Measurements from ENCODE around the gene MLANA.

MLANA gene, protein sequence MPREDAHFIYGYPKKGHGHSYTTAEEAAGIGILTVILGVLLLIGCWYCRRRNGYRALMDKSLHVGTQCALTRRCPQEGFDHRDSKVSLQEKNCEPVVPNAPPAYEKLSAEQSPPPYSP

DNA sequence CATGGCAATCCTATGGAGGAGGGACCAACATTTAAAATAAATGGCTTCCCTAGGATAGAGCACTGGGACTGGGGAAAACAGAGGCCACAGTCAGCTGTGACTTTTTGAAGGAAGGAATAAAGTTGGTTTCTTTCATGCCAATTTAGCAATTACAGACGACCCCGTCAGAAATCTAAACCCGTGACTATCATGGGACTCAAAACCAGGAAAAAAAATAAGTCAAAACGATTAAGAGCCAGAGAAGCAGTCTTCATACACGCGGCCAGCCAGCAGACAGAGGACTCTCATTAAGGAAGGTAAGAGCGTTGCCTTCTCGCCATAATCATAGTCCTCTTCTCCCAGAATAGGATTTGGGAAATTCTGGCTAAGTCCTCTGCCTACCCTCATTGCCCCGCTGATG lies at the start of gene MLANA:
MLANA (plus strand) TSS at position 249 of the 400 bp plus-strand sequence. CDS start 1,586 bp downstream, outside the sequence.
- DNase-seq = no peak
- H3K9me3 ChIP-seq (ENCODE audit: severe bottlenecking) = no peaks in the 10 kb centered on the region
- no peaks in the 10 kb centered on the region for H3K36me3 ChIP-seq
- H3K4me3 ChIP-seq (ENCODE audit: low read depth, low read length) = no peak within 1 kb of the TSS
- H3K27me3 ChIP-seq (ENCODE audit: insufficient read depth, low read depth, severe bottlenecking) = no peaks in the 10 kb centered on the region
- TF ChIP-seq, protein P1, sequence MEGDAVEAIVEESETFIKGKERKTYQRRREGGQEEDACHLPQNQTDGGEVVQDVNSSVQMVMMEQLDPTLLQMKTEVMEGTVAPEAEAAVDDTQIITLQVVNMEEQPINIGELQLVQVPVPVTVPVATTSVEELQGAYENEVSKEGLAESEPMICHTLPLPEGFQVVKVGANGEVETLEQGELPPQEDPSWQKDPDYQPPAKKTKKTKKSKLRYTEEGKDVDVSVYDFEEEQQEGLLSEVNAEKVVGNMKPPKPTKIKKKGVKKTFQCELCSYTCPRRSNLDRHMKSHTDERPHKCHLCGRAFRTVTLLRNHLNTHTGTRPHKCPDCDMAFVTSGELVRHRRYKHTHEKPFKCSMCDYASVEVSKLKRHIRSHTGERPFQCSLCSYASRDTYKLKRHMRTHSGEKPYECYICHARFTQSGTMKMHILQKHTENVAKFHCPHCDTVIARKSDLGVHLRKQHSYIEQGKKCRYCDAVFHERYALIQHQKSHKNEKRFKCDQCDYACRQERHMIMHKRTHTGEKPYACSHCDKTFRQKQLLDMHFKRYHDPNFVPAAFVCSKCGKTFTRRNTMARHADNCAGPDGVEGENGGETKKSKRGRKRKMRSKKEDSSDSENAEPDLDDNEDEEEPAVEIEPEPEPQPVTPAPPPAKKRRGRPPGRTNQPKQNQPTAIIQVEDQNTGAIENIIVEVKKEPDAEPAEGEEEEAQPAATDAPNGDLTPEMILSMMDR (IDR thresholded peaks at IDR 0.05; ENCODE audit: low read depth, low read length) = no peak
- H3K27ac ChIP-seq = no peak within 1 kb of the TSS

DNA sequence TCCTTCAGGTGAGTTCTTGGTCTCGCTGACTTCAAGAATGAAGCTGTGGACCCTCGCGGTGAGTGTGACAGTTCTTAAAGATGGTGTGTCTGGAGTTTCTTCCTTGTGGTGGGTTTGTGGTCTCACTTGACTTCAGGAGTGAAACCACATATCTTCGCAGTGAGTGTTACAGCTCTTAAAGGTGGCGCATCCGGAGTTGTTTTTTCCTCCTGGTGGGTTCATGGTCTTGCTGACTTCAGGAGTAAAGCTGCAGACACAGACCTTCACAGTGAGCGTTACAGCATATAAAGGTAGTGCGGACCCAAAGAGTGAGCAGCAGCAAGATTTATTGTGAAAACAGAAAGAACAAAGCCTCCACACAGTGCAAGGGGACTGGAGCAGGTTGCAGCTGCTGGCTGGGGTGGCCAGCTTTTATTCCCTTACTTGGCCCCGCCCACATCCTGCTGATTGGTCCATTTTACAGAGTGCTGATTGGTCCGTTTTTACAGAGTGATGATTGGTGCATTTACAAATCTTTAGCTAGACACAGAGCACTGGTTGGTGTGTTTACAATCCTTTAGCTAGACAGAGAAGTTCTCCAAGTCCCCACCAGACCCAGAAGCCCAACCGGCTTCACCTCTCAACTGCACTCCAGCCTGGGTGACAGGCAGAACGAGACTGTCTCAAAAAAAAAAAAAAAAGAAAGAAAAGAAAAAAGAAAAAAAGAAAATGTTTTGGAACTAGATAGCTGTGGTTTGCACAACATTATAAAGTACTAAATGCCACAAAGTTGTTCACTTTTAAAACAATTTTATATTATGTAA lies 48.7 kb upstream of the MLANA start:
- Histone ChIP-seq H3K27ac (no peak overlapping the region), H3K27me3 (ENCODE audit: insufficient read depth, low read depth, severe bottlenecking) (no peaks in the 10 kb centered on the region), H3K9me3 (ENCODE audit: severe bottlenecking) (no peaks in the 10 kb centered on the region), H3K36me3 (no peaks in the 10 kb centered on the region), H3K4me3 (ENCODE audit: low read depth, low read length) (no peak overlapping the region)
- TF ChIP-seq, protein P1 (IDR thresholded peaks at IDR 0.05; ENCODE audit: low read depth, low read length) = no peak
- no peak for DNase-seq

DNA sequence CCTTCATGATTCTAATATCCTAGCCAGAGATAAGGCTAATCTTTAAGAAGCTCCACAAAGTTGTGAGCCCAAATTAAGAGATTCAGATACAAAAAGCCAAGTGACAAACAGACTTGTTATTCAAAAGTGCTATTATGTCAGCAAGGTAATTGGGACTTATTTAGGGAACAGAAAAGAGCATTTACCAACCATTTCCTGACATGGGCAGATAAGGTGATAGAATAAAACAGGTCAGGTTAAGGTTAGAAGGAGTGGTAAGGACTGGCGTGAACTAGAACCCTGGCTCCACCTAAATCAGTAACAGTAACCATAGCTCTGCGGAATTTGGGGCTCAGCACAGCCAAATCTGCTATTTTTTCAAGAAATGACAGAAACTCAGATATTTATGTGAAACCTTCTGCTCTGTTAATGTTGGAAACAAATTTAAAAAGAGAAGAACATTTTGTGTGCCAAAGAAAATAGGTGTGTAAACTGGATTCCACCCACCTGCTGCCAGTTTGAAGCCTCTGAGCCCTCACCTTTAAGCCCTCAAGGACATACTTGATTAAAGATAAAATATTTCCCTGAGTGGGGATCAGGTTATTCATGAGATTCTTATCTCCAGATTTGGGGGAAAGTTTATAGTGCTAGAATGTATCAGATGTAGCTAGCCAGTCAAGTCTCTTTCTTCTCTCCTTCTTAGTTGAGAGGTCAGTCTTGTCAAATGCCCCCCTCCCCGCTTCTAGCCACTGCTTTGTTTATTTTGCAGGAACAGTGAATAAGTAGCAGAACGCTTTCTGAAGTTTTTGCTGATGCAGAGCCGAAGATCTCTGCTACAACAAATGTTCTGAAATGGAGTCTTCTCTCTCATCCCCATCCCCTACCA lies 47.5 kb upstream of the MLANA start:
- no peak overlapping the region for H3K27ac ChIP-seq
- H3K27me3 ChIP-seq (ENCODE audit: insufficient read depth, low read depth, severe bottlenecking) = no peaks in the 10 kb centered on the region
- DNase-seq = no peak
- H3K36me3 ChIP-seq = no peaks in the 10 kb centered on the region
- no peaks in the 10 kb centered on the region for H3K9me3 ChIP-seq (ENCODE audit: severe bottlenecking)
- TF ChIP-seq, protein P1 (IDR thresholded peaks at IDR 0.05; ENCODE audit: low read depth, low read length) = no peak
- no peak overlapping the region for H3K4me3 ChIP-seq (ENCODE audit: low read depth, low read length)

DNA sequence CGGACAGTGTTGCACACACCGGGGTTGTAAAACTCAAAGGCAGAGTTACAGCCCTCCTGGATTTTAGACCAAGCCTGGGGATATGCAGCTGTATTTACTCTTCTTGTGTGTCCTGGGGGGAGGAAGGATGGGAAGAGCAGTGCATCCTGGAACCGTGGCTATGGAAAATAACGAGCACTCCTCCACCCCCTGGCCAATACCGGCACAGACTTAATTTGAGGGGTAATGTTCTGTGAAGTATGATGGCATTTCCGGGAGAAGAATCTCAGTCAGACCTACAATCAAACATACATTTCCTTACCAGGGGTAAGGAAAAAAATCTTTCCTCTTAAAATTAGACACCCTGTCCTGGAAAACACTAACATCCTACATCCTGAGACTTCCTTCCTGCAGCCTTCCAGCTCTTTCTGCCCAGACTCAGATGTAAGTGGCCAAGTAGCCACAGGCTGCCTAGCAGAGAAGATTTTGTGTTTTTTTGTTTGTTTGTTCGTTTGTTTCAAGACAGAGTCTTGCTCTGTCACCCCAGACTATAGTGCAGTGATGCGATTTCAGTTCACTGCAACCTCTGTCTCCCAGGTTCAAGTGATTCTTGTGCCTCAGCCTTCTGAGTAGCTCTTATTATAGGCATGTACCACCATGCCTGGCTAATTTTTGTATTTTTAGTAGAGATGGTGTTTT lies 46.8 kb upstream of the MLANA start:
- no peak for DNase-seq
- Histone ChIP-seq H3K27me3 (ENCODE audit: insufficient read depth, low read depth, severe bottlenecking) (no peaks in the 10 kb centered on the region), H3K36me3 (no peaks in the 10 kb centered on the region), H3K4me3 (ENCODE audit: low read depth, low read length) (no peak overlapping the region), H3K9me3 (ENCODE audit: severe bottlenecking) (no peaks in the 10 kb centered on the region), H3K27ac (no peak overlapping the region)
- TF ChIP-seq, protein P1 (IDR thresholded peaks at IDR 0.05; ENCODE audit: low read depth, low read length) = no peak

DNA sequence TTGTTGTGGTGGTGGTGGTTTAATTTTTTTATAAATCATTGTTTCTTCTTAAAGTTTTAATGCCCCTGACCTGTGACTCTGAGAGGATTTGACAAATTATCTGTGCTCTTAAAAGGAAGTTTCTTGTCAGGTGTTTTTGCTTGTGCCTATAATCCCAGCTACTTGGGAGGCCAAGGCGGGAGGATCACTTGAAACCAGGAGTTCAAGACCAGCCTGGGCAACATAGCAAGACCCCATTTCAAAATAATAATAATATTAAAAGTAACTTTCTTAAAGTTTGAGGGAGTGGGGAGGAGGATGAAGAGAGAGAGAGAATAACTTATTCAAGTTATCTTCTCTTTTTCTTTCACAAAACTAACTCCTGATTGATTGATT lies 45.5 kb upstream of the MLANA start:
- no peak overlapping the region for H3K4me3 ChIP-seq (ENCODE audit: low read depth, low read length)
- no peaks in the 10 kb centered on the region for H3K9me3 ChIP-seq (ENCODE audit: severe bottlenecking)
- H3K27ac ChIP-seq = no peak overlapping the region; the same call in 1 of the 2 replicates
- H3K36me3 ChIP-seq = no peaks in the 10 kb centered on the region
- DNase-seq = no peak
- H3K27me3 ChIP-seq (ENCODE audit: insufficient read depth, low read depth, severe bottlenecking) = no peaks in the 10 kb centered on the region
- TF ChIP-seq, protein P1 (IDR thresholded peaks at IDR 0.05; ENCODE audit: low read depth, low read length) = no peak
